ENCODE data around the gene PLCG1.

The PLCG1 gene

GRCh38 chr20:41222703-41223102 is 85.4 kb downstream of the PLCG1 start:
- no peak overlapping the region for H3K4me2 ChIP-seq (ENCODE audit: low read length)
- TF ChIP-seq EZH2phosphoT487 (IDR thresholded peaks at IDR 0.05; ENCODE audit: low read depth) (no peak), CTCF (IDR thresholded peaks at IDR 0.05; ENCODE audit: low read depth, low read length) (no peak)

DNA sequence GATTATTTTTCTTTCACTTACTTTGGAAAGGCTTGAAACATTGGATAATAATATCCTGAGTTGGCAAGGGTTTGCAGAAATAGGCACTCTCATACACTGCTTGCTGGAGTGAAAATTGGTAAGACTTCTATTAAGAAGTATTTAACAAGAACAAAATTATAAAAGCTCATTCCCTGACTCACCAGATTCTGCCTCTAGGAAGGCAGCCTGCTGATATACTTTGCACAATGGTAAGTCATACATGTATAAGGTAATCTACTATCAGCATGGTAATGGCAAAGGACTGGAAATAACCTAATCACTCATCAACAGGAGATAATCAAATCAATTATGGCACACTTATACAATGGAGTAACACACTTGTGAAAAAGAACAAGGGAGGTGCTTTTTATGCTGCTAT is 85.8 kb downstream of the PLCG1 start:
- no peak overlapping the region for H3K9ac ChIP-seq (ENCODE audit: low read length)

More at GRCh38 chr20:41222703-41223102, 85.4 kb downstream of the PLCG1 start:
- no peak overlapping the region for H2AFZ ChIP-seq (ENCODE audit: low read depth, low read length)
- no peaks in the 10 kb centered on the region for H3K9me3 ChIP-seq (ENCODE audit: insufficient read depth, low read length)
- H3K4me3 ChIP-seq (ENCODE audit: low read length), result no peak overlapping the region
- H3K27ac ChIP-seq (ENCODE audit: low read length), result no peak overlapping the region
- H3K9ac ChIP-seq (ENCODE audit: low read length), result no peak overlapping the region
- no peaks in the 10 kb centered on the region for H3K4me1 ChIP-seq (ENCODE audit: low read length)
- H3K79me2 ChIP-seq (ENCODE audit: low read length), result no peaks in the 10 kb centered on the region
- H3K36me3 ChIP-seq (replicated peaks; ENCODE audit: low read depth, low read length), result no peaks in the 10 kb centered on the region
- no peaks in the 10 kb centered on the region for H4K20me1 ChIP-seq (ENCODE audit: insufficient read depth, low read length)
- no peaks in the 10 kb centered on the region for H3K27me3 ChIP-seq (ENCODE audit: low read depth, low read length)

DNA sequence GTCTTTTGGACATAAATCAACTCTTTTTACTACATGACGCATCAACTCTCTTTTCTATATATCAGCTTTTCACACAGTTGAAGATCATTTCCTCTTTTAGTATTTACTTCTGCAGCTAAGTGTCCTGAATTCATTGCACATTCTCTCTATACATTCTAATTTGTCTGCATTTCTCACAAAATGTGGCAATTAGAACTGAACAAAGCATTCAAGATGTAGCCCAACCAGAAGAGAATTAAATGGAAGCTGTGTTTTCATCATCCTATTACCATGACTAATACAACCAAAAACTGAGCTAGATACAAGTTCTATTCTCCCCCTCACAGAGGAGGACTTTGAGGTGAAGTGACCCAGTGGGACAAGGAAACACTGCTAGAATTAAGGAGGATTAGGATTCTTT is 86.9 kb downstream of the PLCG1 start:
- no peak for TF ChIP-seq CTCF (IDR thresholded peaks at IDR 0.05; ENCODE audit: low read depth, low read length)
- TF ChIP-seq EZH2phosphoT487 (IDR thresholded peaks at IDR 0.05; ENCODE audit: low read depth), result no peak
- Histone ChIP-seq H3K4me3 (ENCODE audit: low read length) (no peak overlapping the region), H3K27ac (ENCODE audit: low read length) (no peak overlapping the region), H2AFZ (ENCODE audit: low read depth, low read length) (no peak overlapping the region), H4K20me1 (ENCODE audit: insufficient read depth, low read length) (no peaks in the 10 kb centered on the region), H3K4me1 (ENCODE audit: low read length) (peaks cover 4% of the 10 kb centered on the region; the same call in 1 of the 2 replicates), H3K4me2 (ENCODE audit: low read length) (no peak overlapping the region), H3K9me3 (ENCODE audit: insufficient read depth, low read length) (no peaks in the 10 kb centered on the region), H3K36me3 (replicated peaks; ENCODE audit: low read depth, low read length) (no peaks in the 10 kb centered on the region), H3K79me2 (ENCODE audit: low read length) (no peaks in the 10 kb centered on the region), H3K9ac (ENCODE audit: low read length) (no peak overlapping the region), H3K27me3 (ENCODE audit: low read depth, low read length) (no peaks in the 10 kb centered on the region)

More for the DNA sequence above, 85.8 kb downstream of the PLCG1 start:
- Histone ChIP-seq H3K4me2 (ENCODE audit: low read length) (no peak overlapping the region), H3K4me1 (ENCODE audit: low read length) (no peaks in the 10 kb centered on the region), H3K27ac (ENCODE audit: low read length) (no peak overlapping the region), H2AFZ (ENCODE audit: low read depth, low read length) (no peak overlapping the region), H4K20me1 (ENCODE audit: insufficient read depth, low read length) (no peaks in the 10 kb centered on the region), H3K9me3 (ENCODE audit: insufficient read depth, low read length) (no peaks in the 10 kb centered on the region), H3K27me3 (ENCODE audit: low read depth, low read length) (no peaks in the 10 kb centered on the region), H3K4me3 (ENCODE audit: low read length) (no peak overlapping the region), H3K36me3 (replicated peaks; ENCODE audit: low read depth, low read length) (no peaks in the 10 kb centered on the region), H3K79me2 (ENCODE audit: low read length) (no peaks in the 10 kb centered on the region)
- no peak for TF ChIP-seq CTCF (IDR thresholded peaks at IDR 0.05; ENCODE audit: low read depth, low read length)

DNA sequence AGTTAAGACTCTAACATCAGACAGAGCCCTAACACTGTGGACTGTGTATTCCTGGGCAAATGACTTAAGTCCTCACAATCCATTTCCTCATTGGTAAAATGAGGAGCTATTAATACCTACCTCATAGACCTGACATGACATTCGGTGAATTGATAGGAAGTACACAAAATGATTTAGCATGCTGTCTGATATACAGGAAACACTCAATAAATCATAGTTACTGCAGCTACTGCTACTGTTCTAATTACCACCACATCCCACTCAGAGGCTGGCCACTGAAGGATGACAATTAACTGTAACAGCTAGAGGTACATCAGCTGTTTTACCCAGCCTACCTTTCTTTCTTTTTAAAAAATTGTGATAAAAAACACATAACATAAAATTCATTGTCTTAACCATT is 87.7 kb downstream of the PLCG1 start:
- peaks cover 4% of the 10 kb centered on the region; the same call in 1 of the 2 replicates for H3K4me1 ChIP-seq (ENCODE audit: low read length)
- H3K4me3 ChIP-seq (ENCODE audit: low read length), result no peak overlapping the region
- H3K27ac ChIP-seq (ENCODE audit: low read length), result no peak overlapping the region
- TF ChIP-seq EZH2phosphoT487 (IDR thresholded peaks at IDR 0.05; ENCODE audit: low read depth) (no peak), CTCF (IDR thresholded peaks at IDR 0.05; ENCODE audit: low read depth, low read length) (no peak)
- H2AFZ ChIP-seq (ENCODE audit: low read depth, low read length), result no peak overlapping the region
- H3K36me3 ChIP-seq (replicated peaks; ENCODE audit: low read depth, low read length), result no peaks in the 10 kb centered on the region
- H3K79me2 ChIP-seq (ENCODE audit: low read length), result no peaks in the 10 kb centered on the region
- no peak overlapping the region for H3K4me2 ChIP-seq (ENCODE audit: low read length)
- no peaks in the 10 kb centered on the region for H4K20me1 ChIP-seq (ENCODE audit: insufficient read depth, low read length)
- H3K9ac ChIP-seq (ENCODE audit: low read length), result no peak overlapping the region
- H3K27me3 ChIP-seq (ENCODE audit: low read depth, low read length), result no peaks in the 10 kb centered on the region
- H3K9me3 ChIP-seq (ENCODE audit: insufficient read depth, low read length), result no peaks in the 10 kb centered on the region
